Fibroblast of skin of abdomen (primary cell): ENCODE measurements around the gene PNPLA8.
"Not testable (repeated sequence)": the region's sequence is repeated elsewhere in the genome, so short reads cannot be mapped to it uniquely, and the experiment has no call there.

ENCODE experiments used
- DNase-seq: peaks from one replicate; pipeline ENCODE4 v3.0.0-alpha.2; 2013

PNPLA8 gene

DNA sequence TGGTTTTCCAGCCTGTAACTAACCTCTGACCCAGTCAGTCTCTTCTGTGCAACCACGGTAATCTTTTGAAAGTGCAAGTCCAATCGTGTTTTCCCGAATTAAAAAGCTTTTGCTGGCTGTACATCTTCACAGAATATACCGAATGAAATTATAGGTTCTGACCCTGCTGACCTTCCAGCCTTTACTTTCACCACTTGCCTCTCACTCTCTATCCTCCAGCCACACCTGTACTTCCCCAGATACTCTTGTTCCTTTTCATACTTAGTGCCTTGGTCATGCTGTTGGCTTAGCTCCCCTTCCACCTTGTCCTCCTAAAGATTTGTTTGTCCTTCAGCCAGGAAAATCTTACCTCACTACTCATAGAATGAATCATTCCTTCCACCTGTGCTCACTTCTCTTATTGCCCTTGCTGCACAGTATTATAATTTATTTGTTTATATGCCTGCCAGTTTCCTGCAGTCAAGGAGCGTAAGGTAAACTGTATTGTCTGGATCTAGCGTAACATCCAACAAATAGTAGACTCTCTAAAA is 2.3 kb upstream of the PNPLA8 start:
- no peak for DNase-seq

DNA sequence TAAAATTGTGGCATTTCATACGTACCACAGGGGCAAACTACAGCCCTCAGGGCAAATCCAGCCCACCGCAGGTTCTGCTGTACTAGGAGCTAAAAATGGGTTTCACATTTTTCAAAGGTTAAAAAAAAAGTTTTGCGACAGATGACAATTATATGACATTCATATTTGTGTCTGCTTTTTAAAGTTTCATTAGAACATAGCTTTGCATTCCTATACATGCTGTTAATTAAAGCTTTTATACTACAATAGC is 758 bp upstream of the PNPLA8 start:
- DNase-seq = no peak

DNA sequence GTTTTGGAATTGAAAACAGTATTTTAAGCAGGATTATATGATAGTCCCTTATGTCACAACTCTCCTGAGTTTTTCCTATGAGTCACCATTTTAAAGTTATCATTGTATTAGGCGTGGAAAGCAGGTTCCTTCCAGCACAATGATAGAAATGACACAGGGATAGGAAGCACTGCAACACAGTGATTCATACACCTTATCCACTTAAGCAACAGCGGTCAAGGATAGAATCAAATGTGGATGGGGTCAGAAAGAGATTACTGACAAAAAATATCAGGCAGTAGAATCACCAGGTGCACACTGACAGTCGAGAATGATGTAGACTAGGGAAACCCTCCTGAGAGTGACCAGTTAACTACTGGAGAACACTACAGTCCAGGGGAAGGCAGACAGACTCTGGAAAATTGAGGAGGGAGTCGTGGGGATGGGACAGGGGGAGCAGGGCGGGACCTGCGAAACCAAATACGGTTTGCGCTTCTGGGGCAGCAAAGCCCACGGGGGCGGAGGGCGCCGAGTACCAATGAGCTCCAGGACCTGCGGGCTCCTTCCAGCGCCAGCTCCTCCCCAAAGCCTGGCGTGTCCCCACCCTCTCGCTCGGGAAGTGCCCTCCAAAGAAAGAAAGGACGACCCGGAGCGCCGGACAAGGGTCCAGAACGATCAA is 479 bp downstream of the PNPLA8 start:
- DNase-seq = peak; percentile 81

DNA sequence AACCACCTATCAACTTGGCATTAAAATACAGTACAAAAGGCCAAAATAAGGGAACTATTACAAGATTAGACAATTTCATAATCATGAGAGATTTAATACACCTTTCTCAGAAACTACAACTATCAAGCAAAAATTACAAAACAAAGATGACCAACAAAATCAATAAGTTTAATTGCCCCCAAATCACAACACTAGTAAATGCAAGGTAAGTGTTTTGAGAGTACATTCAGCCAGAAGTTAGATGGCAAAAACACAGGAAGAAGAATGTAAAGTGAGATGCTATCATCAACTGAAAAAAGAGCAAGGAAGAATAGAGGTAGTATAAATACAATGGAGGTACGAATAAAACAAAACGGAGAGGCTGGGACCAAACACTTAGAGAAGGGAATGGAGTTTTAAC is 3.2 kb downstream of the PNPLA8 start:
- no peak for DNase-seq

DNA sequence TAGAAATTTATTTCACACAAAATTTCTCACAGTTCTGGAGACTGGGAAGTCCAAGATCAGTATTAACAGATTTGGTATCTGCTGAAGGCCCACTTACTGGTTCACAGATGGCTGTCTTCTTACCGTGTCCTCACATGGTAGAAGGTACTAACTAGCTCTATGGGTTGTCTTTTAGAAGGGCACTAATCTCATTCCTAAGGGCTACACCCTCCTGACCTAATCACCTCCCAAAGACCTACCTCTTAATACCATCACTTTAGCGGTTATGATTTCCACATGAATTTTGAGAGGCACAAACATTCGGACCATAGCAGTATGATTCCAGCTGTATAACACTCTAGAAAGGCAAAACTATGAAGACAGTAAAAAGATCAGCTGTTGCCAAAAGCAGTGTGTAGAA is 8.0 kb downstream of the PNPLA8 start:
- DNase-seq = no peak

DNA sequence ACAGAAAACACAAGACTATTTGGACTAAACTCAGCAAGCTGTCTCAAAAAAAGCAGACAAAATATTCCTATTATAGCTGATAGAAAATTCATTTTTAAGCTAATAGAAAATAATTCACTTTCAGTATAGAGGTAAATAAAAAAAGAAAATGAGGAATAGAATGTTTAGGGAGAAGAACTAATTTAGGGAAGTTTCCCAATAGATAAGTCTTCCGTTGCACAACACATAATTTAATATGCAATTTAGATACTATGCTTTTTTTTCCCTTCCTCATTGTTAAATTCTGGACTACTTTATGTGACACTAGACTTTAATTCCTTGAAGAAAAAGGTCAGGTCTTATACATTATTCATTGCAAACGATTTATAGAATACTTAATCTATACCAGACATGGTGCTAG is 10.3 kb downstream of the PNPLA8 start:
- no peak for DNase-seq

DNA sequence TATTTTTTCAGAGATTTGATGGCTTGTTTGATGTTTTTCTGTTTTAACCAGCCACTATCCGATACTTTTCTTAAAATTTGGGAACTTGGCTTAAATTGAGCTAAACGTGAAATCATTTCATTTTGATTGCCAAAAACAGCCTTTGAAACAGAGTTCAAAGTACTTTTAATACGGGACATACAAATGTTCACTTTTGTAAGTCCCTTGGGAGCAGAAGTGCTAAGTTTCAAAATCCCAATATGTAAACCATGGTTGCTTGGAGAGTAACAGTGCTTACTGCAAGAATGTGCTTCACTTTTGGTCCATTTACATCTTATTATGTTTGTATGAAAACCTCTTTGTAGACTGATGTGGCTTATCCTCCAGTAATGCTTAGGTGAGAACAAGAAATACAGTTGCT is 10.9 kb downstream of the PNPLA8 start:
- DNase-seq = no peak

DNA sequence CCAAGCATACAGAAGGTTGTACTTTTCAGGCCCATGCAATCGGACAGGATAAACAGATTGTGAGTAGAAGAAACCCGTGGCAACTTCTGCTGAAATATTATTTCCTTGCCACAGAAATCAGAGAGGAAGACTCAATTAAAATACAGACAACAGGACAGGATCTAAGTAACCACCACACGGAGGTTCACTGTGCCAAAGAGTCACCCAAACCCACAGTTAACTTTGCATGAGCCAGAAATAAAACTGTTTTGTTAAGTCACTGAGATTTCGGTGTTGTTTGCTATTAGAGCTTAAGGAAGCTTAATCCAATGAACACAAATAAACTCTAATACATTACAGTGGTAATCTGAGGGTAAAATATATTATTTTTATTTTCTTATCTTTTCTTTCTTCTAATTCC is 14.0 kb downstream of the PNPLA8 start:
- no peak for DNase-seq

DNA sequence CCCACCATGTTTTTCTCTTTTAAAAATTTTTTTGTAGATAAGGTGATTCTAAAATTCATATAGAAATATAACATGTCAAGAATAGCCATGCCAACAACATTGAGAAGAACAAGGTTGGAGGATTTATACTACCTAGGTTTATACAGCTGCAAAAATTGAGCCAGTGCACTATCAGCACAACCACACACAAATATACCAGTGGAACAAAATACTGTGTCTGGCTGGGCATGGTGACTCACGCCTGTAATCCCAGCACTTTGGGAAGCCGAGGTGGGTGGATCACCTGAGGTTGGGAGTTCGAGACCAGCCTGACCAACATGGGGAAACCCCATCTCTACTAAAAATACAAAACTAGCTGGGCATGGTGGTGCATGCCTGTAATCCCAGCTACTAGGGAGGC is 21.4 kb downstream of the PNPLA8 start:
- not testable (repeated sequence) for DNase-seq

DNA sequence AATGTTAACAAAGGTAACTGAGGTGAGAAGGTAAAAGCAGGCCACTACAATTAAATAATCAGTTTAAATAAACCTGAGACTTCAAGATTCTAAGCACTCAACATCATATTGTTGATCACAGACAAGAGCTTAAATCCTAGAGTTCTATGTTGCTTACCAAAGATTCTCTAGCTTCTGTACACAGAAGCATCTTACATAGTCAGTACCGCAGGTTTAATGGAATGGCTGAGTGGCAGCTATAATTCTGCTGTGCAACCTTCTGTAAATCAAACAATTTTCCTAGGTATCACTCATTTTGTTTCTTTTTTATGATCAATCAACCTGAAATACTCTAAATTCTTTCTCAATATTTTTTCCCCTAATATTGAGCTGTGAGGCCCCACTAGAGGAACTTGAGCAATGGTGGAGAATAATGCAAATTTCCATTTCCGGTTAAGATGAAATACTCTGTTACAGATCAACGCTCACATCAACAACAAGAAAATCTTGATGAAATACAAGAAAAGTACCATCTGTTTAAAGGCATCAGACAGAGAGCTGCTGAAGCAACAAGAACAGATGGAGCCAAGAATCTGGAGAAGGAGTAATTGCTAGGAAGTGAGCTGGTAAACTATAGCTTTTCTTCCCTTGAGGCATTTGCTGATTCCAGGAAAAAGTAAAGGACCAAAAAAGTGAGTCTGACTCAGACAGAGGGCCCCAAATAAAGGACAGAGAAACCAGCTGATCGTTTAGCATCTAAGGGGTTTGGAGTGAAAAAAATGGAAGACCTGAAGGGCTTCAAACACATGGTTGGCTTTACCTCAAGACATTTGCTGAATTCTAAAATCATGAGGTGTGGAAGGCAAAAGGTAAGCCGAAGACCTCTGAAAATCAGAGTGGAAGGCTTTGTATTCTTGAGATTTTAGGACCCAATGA is 22.6 kb downstream of the PNPLA8 start:
- peak; percentile 28 for DNase-seq

DNA sequence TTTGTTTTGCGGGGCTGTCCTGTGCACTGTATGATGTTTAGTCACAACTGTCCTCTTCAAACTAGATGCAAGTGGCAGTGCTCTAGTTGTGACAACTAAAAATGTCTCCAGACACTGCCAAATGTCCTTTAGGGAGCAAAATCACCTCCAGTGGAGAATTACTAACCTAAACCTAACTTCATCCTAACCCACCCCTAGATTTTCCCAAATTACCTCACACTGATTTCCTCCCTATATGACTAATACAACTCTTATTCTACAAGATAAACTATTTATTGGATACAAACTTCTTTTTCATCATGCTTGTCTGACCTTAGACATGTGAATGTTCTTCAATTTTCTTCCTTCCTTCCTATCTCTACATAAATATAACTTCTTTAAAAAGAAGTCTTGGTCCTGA is 26.4 kb downstream of the PNPLA8 start:
- no peak for DNase-seq

DNA sequence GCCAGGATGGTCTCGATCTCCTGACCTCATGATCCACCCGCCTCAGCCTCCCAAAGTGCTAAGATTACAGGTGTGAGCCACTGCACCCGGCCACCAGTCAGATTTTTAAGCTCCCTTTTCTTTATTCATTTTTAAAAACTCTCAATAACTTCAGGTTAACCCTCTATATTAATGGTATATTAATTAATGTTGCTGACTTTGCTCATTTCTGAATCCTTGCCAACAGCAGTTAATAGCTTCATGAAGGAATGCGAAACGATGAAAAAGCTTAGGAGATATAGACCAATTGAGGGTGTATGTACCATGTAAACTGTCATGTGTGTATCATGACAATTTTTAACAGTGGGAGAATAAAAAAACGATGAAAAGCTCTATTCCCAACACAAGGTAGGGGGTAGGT is 27.5 kb downstream of the PNPLA8 start:
- DNase-seq = no peak

DNA sequence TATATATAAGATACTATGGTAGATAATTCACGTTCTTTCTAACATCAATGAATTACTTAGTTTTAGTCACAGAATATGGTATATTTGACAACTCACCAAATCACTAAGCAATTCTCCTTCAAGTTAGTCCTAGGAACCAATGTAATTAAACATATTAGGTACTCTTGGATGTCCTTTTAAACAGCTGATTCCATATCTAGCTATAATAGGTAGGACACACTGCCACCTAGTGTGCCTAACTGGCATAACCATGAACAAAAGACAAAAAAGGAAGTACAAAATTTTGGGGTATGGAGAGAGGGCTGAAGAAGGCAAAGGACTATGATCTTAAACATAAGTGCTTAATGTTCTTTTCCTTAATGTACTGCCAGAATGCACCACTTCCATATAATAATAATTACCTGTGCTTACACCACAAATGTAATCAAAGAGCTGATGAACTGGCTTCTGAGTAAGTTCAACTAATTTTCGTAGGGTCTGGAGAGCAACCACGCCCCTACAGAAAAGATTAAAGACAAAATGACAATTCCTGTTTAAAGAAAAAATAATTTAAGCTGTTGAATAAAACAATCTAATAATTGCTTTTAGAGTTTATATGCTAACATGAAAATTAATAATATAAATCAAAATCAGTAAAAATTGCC is 28.7 kb downstream of the PNPLA8 start:
- peak; percentile 45 for DNase-seq

DNA sequence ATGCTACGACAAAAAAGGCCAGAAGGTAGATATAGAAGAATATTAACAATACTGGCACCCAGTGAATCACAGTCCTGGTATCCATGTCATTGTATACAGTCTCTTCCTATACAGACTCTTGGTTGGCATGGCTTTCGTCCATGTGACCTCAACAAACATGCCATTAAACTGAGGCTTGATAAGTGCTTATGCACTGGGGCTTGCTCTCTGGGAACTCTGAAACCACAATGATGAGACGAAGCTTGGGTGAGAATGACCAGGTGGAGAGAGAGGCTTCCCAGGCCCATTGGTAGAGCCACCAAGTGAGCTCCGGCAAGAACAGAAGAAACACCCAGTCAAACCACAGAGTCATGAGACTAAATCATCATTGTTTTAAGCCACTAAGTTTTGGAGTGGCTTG is 33.2 kb downstream of the PNPLA8 start:
- no peak for DNase-seq

DNA sequence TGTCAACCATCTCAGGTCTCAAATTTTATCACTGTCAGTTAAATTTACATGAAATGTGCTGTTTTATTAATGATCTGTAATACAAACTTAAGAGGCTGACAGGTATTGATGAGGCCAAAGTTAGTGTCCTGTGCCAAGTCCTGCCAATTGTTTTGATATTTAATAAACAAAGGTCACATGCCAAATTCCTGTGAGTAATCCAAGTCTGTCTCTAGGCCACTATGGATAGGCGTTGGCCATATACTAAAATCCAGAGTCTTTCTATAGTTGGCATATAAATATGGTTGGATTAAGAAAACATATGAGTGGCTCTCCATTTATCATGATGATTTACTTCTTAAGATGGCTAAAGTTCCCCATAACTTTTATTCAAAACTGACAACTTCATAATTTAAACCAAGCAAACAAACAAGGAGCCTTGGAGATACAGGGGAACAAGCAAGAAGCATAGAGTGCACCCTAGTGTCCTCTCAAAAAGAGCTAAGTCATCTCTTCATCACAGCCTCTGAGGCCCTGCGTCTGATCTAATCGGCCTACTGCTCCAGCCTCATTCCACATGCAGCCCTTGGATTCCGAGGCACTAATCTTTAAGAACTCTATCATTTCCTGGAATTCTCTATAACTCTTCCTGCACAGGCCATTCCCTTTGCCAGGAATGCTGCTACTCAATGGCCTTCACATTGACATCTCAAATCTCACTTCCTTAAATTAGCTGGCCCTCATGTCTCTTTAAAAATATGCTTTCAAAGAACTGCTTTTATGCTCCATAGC is 37.0 kb downstream of the PNPLA8 start:
- no peak for DNase-seq

DNA sequence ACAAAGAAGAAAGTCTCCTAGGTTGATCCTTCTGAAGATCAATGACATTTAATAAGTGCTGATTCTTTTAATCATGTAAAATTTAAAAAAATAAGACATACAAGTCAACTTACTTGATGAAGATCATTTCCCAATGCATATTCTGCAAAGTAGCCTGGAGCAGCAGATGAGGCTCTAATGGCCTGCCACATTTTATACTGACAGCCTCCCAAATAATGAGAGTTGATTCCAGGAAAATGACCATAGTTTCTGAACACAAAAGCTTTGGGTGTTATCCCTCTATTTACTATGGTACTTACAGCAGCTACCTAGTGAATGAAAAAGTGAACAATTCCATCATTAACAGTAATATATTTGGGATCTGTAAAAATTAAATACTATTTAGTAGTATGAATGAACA is 38.3 kb downstream of the PNPLA8 start:
- no peak for DNase-seq

DNA sequence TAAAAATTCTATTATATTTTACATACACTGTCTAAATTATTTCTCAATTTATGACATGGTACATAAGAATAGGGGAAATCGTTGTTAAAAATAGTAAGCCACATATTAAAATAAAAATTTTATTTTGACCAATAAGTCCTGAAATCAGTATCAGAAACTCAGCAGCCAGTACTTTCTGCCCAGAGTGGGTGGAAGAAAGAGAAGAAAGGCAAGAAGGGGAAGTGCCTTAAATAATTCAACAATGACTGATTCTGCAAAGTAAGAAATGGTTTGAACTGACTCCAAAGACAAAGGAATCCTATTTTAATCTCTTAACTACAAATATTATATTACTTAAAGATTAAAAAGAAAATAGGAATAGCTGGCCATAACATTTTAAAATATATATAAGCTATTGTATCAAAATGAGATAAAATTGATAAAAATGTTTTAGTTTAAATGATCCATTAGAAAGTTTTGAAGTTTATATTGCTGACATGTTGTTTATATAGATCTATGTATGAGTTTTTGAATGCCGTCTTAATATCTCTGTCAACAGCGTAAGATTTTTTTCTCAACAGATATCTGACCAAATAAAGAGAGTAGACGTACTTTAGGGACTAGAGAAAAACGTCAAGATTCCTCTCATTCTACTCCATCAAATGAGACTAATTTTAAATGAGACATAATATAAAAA is 39.5 kb downstream of the PNPLA8 start:
- DNase-seq = peak; percentile 32

DNA sequence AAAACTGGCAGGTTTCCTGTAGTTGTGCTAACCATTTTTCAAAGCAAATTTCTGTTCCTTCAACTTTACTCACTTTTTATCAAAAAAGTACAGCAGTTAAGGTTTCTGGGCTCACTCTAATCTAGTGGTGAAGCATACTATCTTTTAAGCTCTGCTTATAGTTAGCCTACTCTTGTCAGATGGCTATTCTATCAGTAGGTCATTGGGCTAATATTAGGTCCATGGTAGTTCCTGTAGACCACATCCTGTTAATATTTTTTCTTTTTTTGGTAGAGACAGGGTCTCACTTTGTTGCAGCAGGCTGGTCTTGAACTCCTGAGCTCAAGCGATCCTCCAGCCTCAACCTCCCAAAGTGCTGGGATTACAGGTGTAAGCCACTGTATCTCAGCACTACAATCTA is 41.8 kb downstream of the PNPLA8 start:
- no peak for DNase-seq

DNA sequence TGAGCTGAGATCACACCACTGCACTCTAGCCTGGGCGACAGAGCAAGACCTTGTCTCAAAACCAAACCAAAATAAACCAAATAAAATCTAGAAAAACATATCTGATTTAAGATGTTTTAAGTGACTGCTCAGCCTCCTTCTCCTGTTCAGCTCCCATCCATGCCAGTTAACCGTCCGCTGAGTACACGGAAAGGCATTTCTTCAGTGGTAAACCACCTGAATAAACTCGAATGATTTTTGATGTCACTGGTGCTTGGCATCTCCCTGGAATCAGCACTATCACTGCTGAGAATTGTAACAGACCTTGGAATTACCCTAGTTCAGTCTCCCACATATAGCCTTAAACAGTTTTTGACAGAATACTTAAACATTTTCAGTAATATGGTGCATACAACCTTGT is 45.6 kb downstream of the PNPLA8 start:
- no peak for DNase-seq

DNA sequence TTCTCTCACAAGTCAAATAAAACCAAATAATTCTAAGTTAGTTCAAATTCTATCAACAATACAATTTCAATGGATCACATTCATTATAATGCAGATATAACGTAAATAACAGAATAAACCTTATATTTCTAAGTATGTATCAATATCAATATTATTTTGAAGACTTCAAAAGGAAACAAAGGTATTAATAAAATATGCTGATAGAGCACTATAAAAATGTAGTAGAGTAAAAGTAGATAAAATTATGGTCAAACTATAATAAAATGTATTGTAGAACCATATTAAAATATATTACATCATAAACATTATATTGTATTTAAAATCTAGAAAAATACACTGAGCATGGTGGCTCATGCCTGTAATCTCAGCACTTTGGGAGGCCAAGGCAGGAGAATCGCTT is 46.2 kb downstream of the PNPLA8 start:
- no peak for DNase-seq

DNA sequence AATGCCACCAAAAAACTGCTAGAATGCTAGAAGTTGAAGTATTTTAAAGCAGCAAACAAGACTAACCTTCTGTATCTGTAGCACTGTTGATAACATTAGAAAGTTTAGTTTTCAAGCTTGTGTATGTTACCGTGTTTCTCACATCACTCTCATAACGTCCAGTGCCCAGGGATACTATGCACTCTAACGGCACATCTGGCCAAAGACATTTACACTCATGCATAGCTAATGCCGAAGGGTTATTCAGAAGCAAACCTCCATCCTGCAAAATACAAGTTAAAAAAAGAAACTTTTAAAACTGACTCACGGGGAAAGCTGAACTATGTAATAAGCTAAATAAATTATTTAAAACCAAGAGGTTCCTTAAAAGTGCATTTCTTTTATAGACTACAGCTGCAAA is 46.8 kb downstream of the PNPLA8 start:
- DNase-seq = no peak

DNA sequence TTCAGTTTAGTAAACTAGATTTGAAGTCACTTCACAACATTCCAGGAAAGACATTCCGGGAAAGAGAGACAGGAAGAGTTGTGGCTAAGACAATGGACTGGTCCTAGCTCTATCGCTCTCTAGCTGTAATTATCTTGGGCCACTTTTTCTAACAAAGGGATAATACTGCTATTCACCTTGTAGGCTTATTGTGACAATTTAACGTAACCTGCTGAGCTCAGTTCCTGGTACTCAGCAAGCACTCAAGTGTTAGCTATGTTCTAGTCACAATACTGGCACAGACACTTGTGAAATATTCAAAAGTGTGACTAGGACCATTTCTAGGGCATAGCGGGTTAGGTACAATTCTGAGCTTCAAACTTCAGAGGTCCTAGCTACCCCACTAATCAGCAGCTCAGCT is 57.7 kb downstream of the PNPLA8 start:
- DNase-seq = no peak
